Measurements from ENCODE around the gene TST.

TST gene

GRCh38 chr22:37019309-37020191 lies at the start of gene TST, which contains the start of gene MPST:
Gene TST, minus strand, starts transcription at chr22:37019447. Its CDS starts 715 bp downstream, at chr22:37018732.
Gene MPST, plus strand, starts transcription at chr22:37019742. Its CDS starts 95 bp downstream, at chr22:37019837.
- peaks cover 4 to 16% (median 10%) of the 10 kb centered on the region in 3 donors for H3K36me3 ChIP-seq
- intact Hi-C loops (cut with DNase I; ENCODE audit: low total_unique reads): no loop called here

GRCh38 chr22:37068859-37069258 lies 49.6 kb upstream of the TST start:
- no peaks in the 10 kb centered on the region for H3K36me3 ChIP-seq
- H3K4me1 ChIP-seq: no peaks in the 10 kb centered on the region
- no peak overlapping the region for H3K4me3 ChIP-seq
- H3K27ac ChIP-seq: no peak overlapping the region
- no peak for DNase-seq
- TF ChIP-seq CTCF (IDR thresholded peaks at IDR 0.05): no peak
- H3K27me3 ChIP-seq: peaks cover 0 to 48% of the 10 kb centered on the region in 2 donors
- intact Hi-C loops (cut with DNase I; ENCODE audit: low total_unique reads): no loop called here
- H3K9me3 ChIP-seq: no peaks in the 10 kb centered on the region

More at GRCh38 chr22:37019309-37020191, at the start of gene TST, which contains the start of gene MPST:
- peak in 1 of 2 experiments; percentile 92 for TF ChIP-seq CTCF (IDR thresholded peaks at IDR 0.05)
- H3K27me3 ChIP-seq: no peaks in the 10 kb centered on the region
- H3K4me1 ChIP-seq: peaks cover 0 to 52% (median 35%) of the 10 kb centered on the region in 4 donors
- peak within 1 kb of the TSS; percentile 89 to 93 for H3K27ac ChIP-seq
- peak within 1 kb of the TSS; percentile 98 for H3K4me3 ChIP-seq
- peak; percentile 76 to 91 for DNase-seq
- H3K9me3 ChIP-seq: no peaks in the 10 kb centered on the region

GRCh38 chr22:37067428-37067827 lies 48.2 kb upstream of the TST start:
- Histone ChIP-seq H3K27me3 (peaks cover 0 to 46% of the 10 kb centered on the region in 2 donors), H3K27ac (no peak overlapping the region), H3K9me3 (no peaks in the 10 kb centered on the region), H3K4me3 (no peak overlapping the region), H3K4me1 (no peaks in the 10 kb centered on the region), H3K36me3 (no peaks in the 10 kb centered on the region)
- intact Hi-C loops (cut with DNase I; ENCODE audit: low total_unique reads): no loop called here
- no peak for DNase-seq
- TF ChIP-seq CTCF (IDR thresholded peaks at IDR 0.05): no peak

GRCh38 chr22:37065961-37066360 lies 46.7 kb upstream of the TST start:
- peaks cover 3 to 7% (median 6%) of the 10 kb centered on the region in 3 donors for H3K36me3 ChIP-seq
- H3K4me1 ChIP-seq: no peaks in the 10 kb centered on the region
- no peaks in the 10 kb centered on the region for H3K9me3 ChIP-seq
- TF ChIP-seq CTCF (IDR thresholded peaks at IDR 0.05): no peak
- no peak for DNase-seq
- H3K27ac ChIP-seq: no peak overlapping the region
- intact Hi-C loops (cut with DNase I; ENCODE audit: low total_unique reads): no loop called here
- H3K27me3 ChIP-seq: peaks cover 0 to 46% of the 10 kb centered on the region in 2 donors
- H3K4me3 ChIP-seq: no peak overlapping the region

GRCh38 chr22:37065180-37065579 lies 45.9 kb upstream of the TST start:
- Histone ChIP-seq H3K4me3 (no peak overlapping the region), H3K27ac (no peak overlapping the region), H3K36me3 (peaks cover 9 to 15% (median 11%) of the 10 kb centered on the region in 3 donors), H3K9me3 (no peaks in the 10 kb centered on the region), H3K4me1 (no peaks in the 10 kb centered on the region), H3K27me3 (peaks cover 0 to 38% of the 10 kb centered on the region in 2 donors)
- intact Hi-C loops (cut with DNase I; ENCODE audit: low total_unique reads): no loop called here
- no peak for DNase-seq
- no peak for TF ChIP-seq CTCF (IDR thresholded peaks at IDR 0.05)
